ENCODE measurements around the gene LRRC3. TPM values are rescaled to one million over a fixed set of nuclear protein-coding genes. Genes with fewer than 3 reads are reported as not detected.

The LRRC3 gene
- total and polyA plus RNA-seq, 2 of the 8 experiments (the other 6 are each of a cell fraction or from before 2014, with no cell fraction given) = 3.1 to 5.4 TPM

DNA sequence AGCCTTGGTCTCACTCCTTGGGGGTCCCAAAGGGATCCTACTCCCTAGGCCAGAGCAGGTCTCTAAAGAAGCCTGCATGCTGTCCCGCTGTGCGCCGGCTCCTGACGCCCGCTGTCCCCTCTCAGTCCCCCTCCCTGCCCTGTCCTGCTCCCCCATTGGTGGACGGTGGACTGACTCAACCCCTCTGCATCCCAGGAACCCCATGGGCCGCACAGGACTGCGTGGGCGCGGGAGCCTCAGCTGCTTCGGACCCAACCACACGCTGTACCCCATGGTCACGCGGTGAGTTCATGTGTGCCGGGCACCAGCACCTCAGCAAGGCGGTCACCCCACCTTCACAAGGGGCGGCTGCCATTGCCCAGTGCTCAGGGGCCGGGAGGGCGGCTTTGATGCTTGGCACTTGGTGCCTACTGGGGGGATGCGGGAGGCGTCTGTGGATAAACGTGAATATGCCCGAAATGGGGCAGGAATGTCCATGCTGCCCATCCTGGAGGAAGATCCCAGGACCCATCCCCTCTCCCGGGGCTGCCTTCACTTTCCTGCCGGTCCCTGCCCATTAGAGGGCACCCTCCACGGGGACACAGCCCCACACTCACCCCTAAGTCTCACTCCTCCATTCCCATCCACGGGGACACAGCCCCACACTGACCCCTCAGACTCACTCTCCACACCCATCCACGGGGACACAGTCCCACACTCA is 20.2 kb upstream of the LRRC3 start:
- Histone ChIP-seq H4K20me1 (replicated peaks in 1 of 2; ENCODE audit: control insufficient read depth in 1 of 2, insufficient read depth in 2 of 2, low read length in 2 of 2) (no peaks in the 10 kb centered on the region), H2BK5ac (ENCODE audit: low read depth, low read length) (no peak overlapping the region), H3K4me2 (ENCODE audit: insufficient read depth in 1 of 2, low read depth in 2 of 2, low read length in 2 of 2) (no peak overlapping the region), H3K56ac (replicated peaks; ENCODE audit: insufficient read length, low read depth, low read length) (no peak overlapping the region), H3K79me1 (ENCODE audit: low read depth, low read length) (no peaks in the 10 kb centered on the region), H2AK5ac (ENCODE audit: low read depth, low read length) (no peak overlapping the region), H4K91ac (replicated peaks; ENCODE audit: insufficient read length, low read length) (no peak overlapping the region), H3K23ac (ENCODE audit: insufficient read length) (no peak overlapping the region), H3K27me3 (replicated peaks in 1 of 4; ENCODE audit: control insufficient read depth in 3 of 4, extremely low read depth in 1 of 4, insufficient read depth in 3 of 4, low read length in 3 of 4) (no peaks in the 10 kb centered on the region), H3K14ac (ENCODE audit: insufficient read length) (no peak overlapping the region), H2BK15ac (ENCODE audit: low read length) (no peak overlapping the region), H3K4me1 (replicated peaks in 1 of 4; ENCODE audit: control insufficient read depth in 3 of 4, insufficient read depth in 4 of 4, low read length in 3 of 4) (no peaks in the 10 kb centered on the region; a peak in 1 of 7 replicates), H3K4ac (replicated peaks; ENCODE audit: insufficient read length, low read depth, low read length) (no peak overlapping the region), H3K79me2 (ENCODE audit: control insufficient read depth in 1 of 2, insufficient read depth in 2 of 2, low read length in 2 of 2) (no peaks in the 10 kb centered on the region), H3K9me3 (ENCODE audit: insufficient read depth in 2 of 2, low read depth in 1 of 2, low read length in 1 of 2) (no peaks in the 10 kb centered on the region), H3K27ac (ENCODE audit: low read depth, low read length) (no peak overlapping the region), H3K23me2 (ENCODE audit: low read depth, low read length) (0 out of 2 replicates have a peak, but pooled peaks cover 1% of the 10 kb centered on the region), H4K5ac (ENCODE audit: insufficient read length, low read depth, low read length) (no peak overlapping the region), H3K9ac (replicated peaks in 1 of 4; ENCODE audit: extremely low read depth in 1 of 4, low read depth in 3 of 4, low read length in 3 of 4) (no peak overlapping the region), H2BK20ac (ENCODE audit: low read length) (no peak overlapping the region), H3K18ac (ENCODE audit: extremely low read depth, low read length) (no peak overlapping the region), H3K4me3 (ENCODE audit: extremely low read depth in 1 of 4, insufficient read depth in 2 of 4, low read depth in 3 of 4, low read length in 4 of 4) (no peak overlapping the region), H2BK120ac (replicated peaks; ENCODE audit: low read depth, low read length) (no peak overlapping the region), H2BK12ac (ENCODE audit: low read depth, low read length) (no peak overlapping the region), H2AFZ (ENCODE audit: low read length) (no peak overlapping the region), H4K8ac (ENCODE audit: extremely low read depth, insufficient read depth, low read length) (no peak overlapping the region), H3K36me3 (ENCODE audit: control insufficient read depth in 2 of 4, insufficient read depth in 4 of 4, low read length in 3 of 4) (no peaks in the 10 kb centered on the region)
- 86% methylated on average over 27 of the region's 28 CpGs; no CpG with 5 or more reads in 1 of the 2 experiments for WGBS, 2 experiments (ENCODE audit: extremely low coverage in 1 of 2, insufficient coverage in 1 of 2, insufficient read length in 1 of 2, insufficient replicate concordance in 2 of 2, low coverage in 1 of 2, low lambda C conversion rate in 2 of 2, missing lambda C conversion rate in 1 of 2)
- TF ChIP-seq SP4 (IDR thresholded peaks at IDR 0.05; ENCODE audit: low read length) = no peak
- TF ChIP-seq GABPA (IDR thresholded peaks at IDR 0.05; ENCODE audit: borderline replicate concordance, insufficient read depth, low read length) = no peak
- no peak for TF ChIP-seq JUN (IDR thresholded peaks at IDR 0.05; ENCODE audit: low read depth, low read length)
- TF ChIP-seq TAF7 (optimal IDR thresholded peaks at IDR 0.05; ENCODE audit: borderline replicate concordance, low read depth, low read length) = no peak
- no peak for TF ChIP-seq KDM5A (IDR thresholded peaks at IDR 0.05; ENCODE audit: low read length)
- POLR2A ChIA-PET (ENCODE audit: partially characterized antibody) = no interaction called here
- FAIRE-seq (no peak), DNase-seq (ENCODE audit: low read depth in 1 of 2, low spot score in 2 of 2) (peak in 1 of 2 experiments; percentile 41)
- CTCF ChIA-PET (ENCODE audit: partially characterized antibody) = no interaction called here

Measured in H1 (cell line).